Activated CD4-positive, alpha-beta T cell treated with anti-CD3 and anti-CD28 coated beads, Interleukin-2, amount 10 ng/mL, durations not matched to agents 24 days and 14 days (primary cell): ENCODE data around the gene CNTNAP2. TPM values are rescaled to one million over a fixed set of nuclear protein-coding genes. Genes with fewer than 3 reads are reported as not detected.

Experiments used
- DNase-seq: peaks from one replicate; pipeline ENCODE4 v3.0.0; 2022
- H3K27ac Mint-ChIP-seq: one replicate; pipeline ENCODE4 v1.8.0; 2022; ENCODE audit warnings: mild to moderate bottlenecking, mixed read lengths
- H3K27me3 Mint-ChIP-seq: one replicate; pipeline ENCODE4 v1.8.0; 2022; ENCODE audit warnings: mixed read lengths
- H3K36me3 Mint-ChIP-seq: one replicate; pipeline ENCODE4 v1.8.0; 2022; ENCODE audit warnings: low read depth, mild to moderate bottlenecking, mixed read lengths
- H3K4me1 Mint-ChIP-seq: one replicate; pipeline ENCODE4 v1.8.0; 2021; ENCODE audit warnings: mixed read lengths
- H3K4me3 Mint-ChIP-seq: one replicate; pipeline ENCODE4 v1.8.0; 2022; ENCODE audit warnings: mild to moderate bottlenecking, moderate library complexity, mixed read lengths
- H3K9me3 Mint-ChIP-seq: one replicate; pipeline ENCODE4 v1.8.0; 2021; ENCODE audit warnings: mixed read lengths
- intact Hi-C: fragments of 100-400 bp; cut with micrococcal nuclease; formaldehyde crosslinking; loops from one replicate; pipeline ENCODE4 v1.15.1; 2023
- total RNA-seq: library from RNA; stranded (reverse); gene quantifications from 2 replicates; pipeline ENCODE4 v1.2.3, GENCODE V29; 2022

Gene CNTNAP2
- total RNA-seq, 1 donor from 2014 or later = not detected

DNA sequence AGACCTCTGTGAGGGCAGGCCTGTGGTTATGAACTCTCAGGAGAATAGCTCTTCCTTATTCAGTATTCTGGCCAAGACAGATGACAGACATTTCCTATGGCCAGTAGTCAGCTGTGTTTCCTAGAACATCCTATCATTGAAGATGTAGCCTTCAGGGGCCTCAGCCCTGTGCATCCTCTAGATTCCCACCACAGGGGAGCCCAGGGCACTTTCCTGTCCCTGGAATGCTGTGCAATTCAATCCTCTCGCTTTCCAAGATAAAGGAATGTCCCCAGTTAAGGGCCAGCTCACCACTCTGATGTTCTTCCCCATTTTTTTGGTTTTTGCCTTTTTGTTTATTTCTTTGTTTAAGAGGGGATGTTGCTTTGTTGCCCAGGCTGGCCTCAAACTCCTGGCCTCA lies 1895.2 kb downstream of the CNTNAP2 start:
- no peaks in the 10 kb centered on the region for H3K27me3 Mint-ChIP-seq
- intact Hi-C loops = no loop called here
- DNase-seq = no peak
- no peaks in the 10 kb centered on the region for H3K4me1 Mint-ChIP-seq
- no peak overlapping the region for H3K27ac Mint-ChIP-seq
- H3K36me3 Mint-ChIP-seq = no peaks in the 10 kb centered on the region
- no peak overlapping the region for H3K4me3 Mint-ChIP-seq
- no peaks in the 10 kb centered on the region for H3K9me3 Mint-ChIP-seq

DNA sequence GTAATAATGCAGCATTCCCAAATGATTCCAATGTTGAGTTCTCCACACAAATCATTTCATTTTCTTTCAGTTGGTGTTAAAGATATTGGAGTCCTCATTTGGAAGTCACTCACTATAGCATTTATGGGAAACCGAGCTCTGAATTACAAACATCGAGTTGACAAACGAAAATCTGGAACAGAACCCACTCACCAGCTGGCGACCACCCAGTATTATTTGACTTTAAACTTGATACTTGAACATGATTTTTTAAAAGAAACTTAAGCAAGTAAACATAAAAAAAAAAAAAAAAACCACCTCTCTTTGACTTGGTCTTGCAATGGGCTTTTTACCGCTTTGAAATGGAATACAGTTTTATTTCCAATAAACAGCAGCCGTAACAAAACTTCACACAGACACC lies 1897.4 kb downstream of the CNTNAP2 start:
- no peaks in the 10 kb centered on the region for H3K36me3 Mint-ChIP-seq

DNA sequence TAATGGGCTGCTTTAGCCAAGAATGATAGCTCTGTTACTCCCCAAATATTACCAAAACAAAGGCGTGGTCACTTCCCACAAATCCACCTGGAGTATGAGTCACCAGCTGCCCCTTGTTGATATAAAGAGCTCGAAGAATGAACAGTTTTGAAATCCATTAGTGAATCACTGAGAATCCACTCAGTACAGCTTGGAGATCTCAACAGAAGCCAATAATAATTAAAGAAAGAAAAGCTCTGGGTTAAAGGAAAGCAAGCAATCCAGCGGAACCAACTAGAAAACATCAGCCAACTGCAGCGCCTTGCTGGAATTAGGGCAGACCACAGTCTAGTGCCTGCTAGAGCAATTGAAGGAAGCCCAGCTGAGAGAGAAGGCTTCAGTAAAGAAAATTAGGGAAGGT lies 1897.9 kb downstream of the CNTNAP2 start:
- Mint-ChIP-seq H3K9me3 (no peaks in the 10 kb centered on the region), H3K27ac (no peak overlapping the region), H3K4me3 (no peak overlapping the region), H3K4me1 (no peaks in the 10 kb centered on the region), H3K27me3 (no peaks in the 10 kb centered on the region), H3K36me3 (no peaks in the 10 kb centered on the region)
- DNase-seq = no peak
- intact Hi-C loops = no loop called here

More for the DNA sequence above, 1897.4 kb downstream of the CNTNAP2 start:
- DNase-seq = no peak
- intact Hi-C loops = no loop called here
- Mint-ChIP-seq H3K4me1 (no peaks in the 10 kb centered on the region), H3K9me3 (no peaks in the 10 kb centered on the region), H3K27me3 (no peaks in the 10 kb centered on the region), H3K4me3 (no peak overlapping the region), H3K27ac (no peak overlapping the region)

DNA sequence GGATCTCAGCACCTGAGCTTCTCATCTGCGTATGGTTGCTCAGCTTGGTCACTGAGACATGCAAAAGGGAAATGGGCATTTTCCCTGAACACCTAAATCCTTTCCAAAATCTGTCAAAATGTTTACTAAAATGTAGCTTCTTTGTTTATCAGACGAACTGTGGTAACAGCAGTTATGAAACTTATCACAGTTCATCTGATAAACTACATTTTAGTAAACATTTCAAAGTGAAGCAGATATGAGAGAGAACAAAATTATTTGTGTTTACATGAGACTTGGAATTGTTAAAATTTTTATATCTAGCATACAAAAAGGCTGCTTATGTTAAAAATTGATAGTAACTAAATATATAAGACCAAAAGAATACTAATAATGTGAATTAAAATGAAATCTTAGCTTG lies 1900.5 kb downstream of the CNTNAP2 start:
- H3K36me3 Mint-ChIP-seq = no peaks in the 10 kb centered on the region
- no peak overlapping the region for H3K27ac Mint-ChIP-seq
- H3K27me3 Mint-ChIP-seq = no peaks in the 10 kb centered on the region
- intact Hi-C loops = no loop called here
- no peak overlapping the region for H3K4me3 Mint-ChIP-seq
- no peaks in the 10 kb centered on the region for H3K9me3 Mint-ChIP-seq
- H3K4me1 Mint-ChIP-seq = no peaks in the 10 kb centered on the region
- no peak for DNase-seq

DNA sequence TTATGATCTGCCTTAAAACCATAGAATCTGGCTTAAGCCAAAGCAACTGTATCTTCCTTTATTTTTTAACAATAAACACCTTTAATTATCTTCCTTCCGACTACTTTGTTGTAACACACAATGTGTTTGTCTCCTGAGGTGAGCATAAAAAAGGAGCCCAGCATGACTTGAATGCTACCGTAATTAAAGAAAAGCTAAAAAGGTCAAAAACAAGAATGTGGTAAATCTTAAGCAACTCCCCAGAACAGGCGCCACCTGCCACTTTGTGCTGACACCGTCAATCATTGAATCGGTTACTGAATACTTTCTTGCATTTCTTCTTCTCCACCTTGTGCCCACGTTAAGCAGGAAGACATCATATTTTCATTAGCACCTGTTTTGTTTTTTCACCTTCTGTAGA lies 1904.1 kb downstream of the CNTNAP2 start:
- Mint-ChIP-seq H3K4me3 (no peak overlapping the region), H3K36me3 (no peaks in the 10 kb centered on the region), H3K27me3 (no peaks in the 10 kb centered on the region), H3K27ac (no peak overlapping the region), H3K9me3 (no peaks in the 10 kb centered on the region), H3K4me1 (no peaks in the 10 kb centered on the region)
- intact Hi-C loops = no loop called here
- DNase-seq = no peak

DNA sequence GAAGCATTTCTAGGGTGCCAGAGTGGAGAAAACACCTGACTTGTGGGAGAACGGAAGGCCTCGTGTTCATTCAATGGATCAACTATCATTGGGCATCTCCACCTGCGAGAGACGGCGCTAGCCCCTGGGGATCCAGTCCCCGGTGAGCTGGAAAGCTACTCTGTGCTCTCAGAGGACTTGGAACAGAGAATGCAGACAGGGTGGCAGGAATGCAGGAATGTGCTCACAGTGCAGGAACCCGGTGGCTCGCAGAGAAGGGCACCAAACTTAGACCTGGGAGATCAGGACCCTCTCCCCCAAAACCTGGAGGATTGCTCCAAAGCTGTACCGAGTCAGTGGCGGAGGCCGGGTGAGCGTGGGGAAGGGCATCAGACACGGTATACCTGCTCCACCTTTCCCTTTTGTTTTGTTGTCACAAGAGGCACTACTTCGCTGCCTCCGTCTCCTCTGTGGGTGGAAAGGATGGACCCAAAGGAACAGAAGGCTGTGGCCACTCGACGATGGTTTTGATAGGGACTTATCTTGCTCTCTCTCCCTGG lies 1905.0 kb downstream of the CNTNAP2 start:
- Mint-ChIP-seq H3K4me1 (no peaks in the 10 kb centered on the region), H3K36me3 (no peaks in the 10 kb centered on the region), H3K27me3 (no peaks in the 10 kb centered on the region), H3K27ac (no peak overlapping the region), H3K4me3 (no peak overlapping the region), H3K9me3 (no peaks in the 10 kb centered on the region)
- no peak for DNase-seq
- intact Hi-C loops = no loop called here

DNA sequence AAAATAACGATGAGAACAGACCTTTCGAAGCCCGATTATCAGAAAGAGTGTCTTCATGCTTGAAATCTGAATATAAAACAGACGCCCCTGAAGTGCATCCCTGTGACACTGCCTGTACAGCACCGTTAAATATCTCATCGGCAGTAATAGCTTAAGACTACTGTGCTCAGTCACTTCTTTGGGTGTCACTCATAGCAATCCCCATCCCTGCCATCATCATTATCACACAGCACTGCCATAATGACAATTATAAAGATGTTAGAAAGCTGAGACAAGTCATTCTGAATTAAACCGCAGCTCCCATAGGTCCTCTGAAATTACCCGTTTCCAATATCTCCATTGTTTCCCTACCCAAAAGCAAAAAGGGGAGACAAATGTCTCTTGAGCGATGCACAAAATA lies 1906.2 kb downstream of the CNTNAP2 start:
- intact Hi-C loops = no loop called here
- Mint-ChIP-seq H3K27me3 (no peaks in the 10 kb centered on the region), H3K4me3 (no peak overlapping the region), H3K27ac (no peak overlapping the region), H3K36me3 (no peaks in the 10 kb centered on the region), H3K4me1 (no peaks in the 10 kb centered on the region), H3K9me3 (no peaks in the 10 kb centered on the region)
- no peak for DNase-seq

DNA sequence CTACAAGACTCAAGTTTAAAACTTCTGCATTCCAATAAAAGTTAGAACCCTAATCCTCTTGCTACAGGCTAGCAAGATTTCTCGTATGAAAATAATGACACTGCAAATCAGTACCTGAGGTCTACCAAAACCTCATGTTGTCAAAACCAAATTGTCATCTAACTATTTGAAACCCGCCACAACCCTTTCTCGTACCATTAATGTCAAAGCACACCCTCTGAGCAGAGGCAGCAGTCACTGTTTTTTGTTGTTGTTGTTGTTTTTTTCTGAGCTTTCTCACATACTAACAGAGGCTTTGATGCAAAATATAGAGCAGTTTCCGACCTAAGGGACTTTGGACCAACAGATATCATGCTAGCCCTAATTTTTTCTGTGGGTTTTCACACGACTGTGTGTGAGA lies 1910.1 kb downstream of the CNTNAP2 start:
- DNase-seq = no peak
- Mint-ChIP-seq H3K4me1 (no peaks in the 10 kb centered on the region), H3K27me3 (no peaks in the 10 kb centered on the region), H3K9me3 (no peaks in the 10 kb centered on the region), H3K36me3 (no peaks in the 10 kb centered on the region), H3K27ac (no peak overlapping the region), H3K4me3 (no peak overlapping the region)
- intact Hi-C loops = no loop called here

DNA sequence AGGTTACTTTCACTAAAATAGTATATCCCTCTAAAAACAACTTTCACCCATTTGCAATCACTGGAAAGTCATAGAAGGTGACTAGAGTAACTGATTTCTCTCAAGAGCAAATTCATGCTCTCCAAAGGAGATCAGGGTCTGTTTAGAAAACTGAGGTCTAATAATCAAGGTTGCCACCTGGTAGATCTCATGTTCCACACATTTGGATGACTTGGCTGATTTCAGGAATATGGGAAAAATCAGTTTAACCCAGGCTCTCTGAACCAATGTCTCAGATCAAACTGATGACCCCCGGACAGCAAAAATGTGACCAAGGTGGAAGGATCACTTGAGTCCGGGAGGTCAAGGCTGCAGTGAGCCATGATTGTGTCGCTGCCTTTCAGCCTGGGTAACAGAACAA lies 1911.6 kb downstream of the CNTNAP2 start:
- Mint-ChIP-seq H3K4me1 (no peaks in the 10 kb centered on the region), H3K27ac (no peak overlapping the region), H3K9me3 (no peaks in the 10 kb centered on the region), H3K36me3 (no peaks in the 10 kb centered on the region), H3K27me3 (no peaks in the 10 kb centered on the region), H3K4me3 (no peak overlapping the region)
- intact Hi-C loops = no loop called here
- no peak for DNase-seq

DNA sequence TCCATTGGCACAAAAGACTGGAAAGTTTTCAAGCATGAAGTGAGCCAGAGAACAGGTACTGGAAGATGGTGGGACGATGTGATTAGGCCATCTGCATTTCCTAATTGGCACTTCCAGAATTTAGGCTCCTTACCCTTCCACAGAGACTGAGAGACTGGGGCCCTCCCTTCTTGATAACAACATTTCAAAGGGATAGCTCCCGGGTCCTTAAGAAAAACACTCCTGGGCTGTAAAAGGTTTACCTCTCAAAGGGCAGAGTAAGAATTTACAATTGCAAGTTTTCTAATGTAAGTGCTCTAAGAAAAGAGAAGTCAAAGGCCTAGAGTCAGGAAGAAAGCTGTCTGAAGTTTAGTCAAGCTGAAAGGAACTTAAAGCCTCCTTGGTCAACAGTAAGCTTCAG lies 1914.4 kb downstream of the CNTNAP2 start:
- no peak overlapping the region for H3K4me3 Mint-ChIP-seq
- H3K36me3 Mint-ChIP-seq = no peaks in the 10 kb centered on the region
- H3K27ac Mint-ChIP-seq = no peak overlapping the region
- H3K27me3 Mint-ChIP-seq = no peaks in the 10 kb centered on the region
- intact Hi-C loops = no loop called here
- H3K4me1 Mint-ChIP-seq = no peaks in the 10 kb centered on the region
- no peaks in the 10 kb centered on the region for H3K9me3 Mint-ChIP-seq
- DNase-seq = no peak

DNA sequence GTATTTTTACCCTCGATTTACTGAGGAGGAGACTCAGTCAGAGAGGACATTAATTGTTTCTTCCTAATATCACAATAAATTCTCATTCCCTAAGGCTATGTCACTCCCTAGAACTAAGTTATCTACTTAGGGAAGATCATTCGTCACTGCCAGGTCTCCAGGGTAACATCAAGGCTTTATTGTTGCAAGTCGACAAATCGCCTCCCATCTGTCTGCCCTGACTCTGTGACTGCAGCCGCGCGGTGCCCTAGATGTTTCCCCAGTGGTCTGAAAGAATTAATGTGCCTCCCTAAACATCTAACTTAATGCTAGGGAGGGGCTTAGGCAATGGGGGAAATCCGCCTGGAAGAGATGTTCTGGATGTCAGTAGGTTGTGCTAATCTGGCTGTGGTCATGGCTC lies 1915.2 kb downstream of the CNTNAP2 start:
- no peaks in the 10 kb centered on the region for H3K36me3 Mint-ChIP-seq
- H3K4me1 Mint-ChIP-seq = no peaks in the 10 kb centered on the region
- intact Hi-C loops = no loop called here
- no peak for DNase-seq
- no peak overlapping the region for H3K4me3 Mint-ChIP-seq
- H3K27me3 Mint-ChIP-seq = no peaks in the 10 kb centered on the region
- H3K9me3 Mint-ChIP-seq = no peaks in the 10 kb centered on the region
- H3K27ac Mint-ChIP-seq = no peak overlapping the region

DNA sequence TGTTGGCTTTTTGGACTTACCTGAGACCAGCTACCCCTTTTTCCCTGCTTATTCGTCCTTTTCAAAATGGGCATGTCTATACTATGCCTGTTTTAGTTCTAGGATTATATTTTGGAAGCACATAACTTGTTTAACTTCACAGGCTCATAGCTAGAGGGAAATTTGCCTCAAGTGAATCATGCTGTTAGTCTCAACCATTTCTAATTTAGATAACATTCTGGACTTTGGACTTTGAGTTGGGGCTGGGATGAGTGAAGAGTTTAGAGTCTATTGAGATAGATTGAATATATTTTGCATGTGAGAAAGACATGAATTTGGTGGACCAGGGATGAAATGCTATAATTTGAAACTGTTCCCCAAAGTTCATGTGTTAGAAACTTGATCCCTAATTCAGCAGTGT lies 1919.3 kb downstream of the CNTNAP2 start:
- intact Hi-C loops = no loop called here
- Mint-ChIP-seq H3K4me3 (no peak overlapping the region), H3K9me3 (no peaks in the 10 kb centered on the region), H3K27ac (no peak overlapping the region), H3K36me3 (no peaks in the 10 kb centered on the region), H3K27me3 (no peaks in the 10 kb centered on the region), H3K4me1 (no peaks in the 10 kb centered on the region)
- no peak for DNase-seq

DNA sequence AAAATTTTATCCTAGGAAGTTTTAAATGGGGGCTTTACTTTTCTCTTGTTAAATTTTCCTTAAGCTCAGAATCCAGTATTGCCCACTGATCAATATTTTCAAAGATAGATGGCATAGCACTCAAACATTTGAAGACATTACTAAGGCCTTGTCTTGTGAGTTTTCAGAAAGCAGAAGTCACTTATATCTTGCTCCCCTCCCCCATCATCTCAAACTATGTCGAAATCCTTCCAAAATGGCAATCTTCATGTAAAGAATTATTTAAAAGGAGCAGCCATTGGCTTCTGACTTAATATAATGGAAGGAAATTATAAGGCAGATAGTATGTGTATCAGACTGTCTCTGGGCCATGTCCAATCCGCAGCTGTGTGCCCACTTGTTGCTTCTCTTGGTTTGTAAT lies 1920.4 kb downstream of the CNTNAP2 start:
- H3K4me3 Mint-ChIP-seq = no peak overlapping the region

DNA sequence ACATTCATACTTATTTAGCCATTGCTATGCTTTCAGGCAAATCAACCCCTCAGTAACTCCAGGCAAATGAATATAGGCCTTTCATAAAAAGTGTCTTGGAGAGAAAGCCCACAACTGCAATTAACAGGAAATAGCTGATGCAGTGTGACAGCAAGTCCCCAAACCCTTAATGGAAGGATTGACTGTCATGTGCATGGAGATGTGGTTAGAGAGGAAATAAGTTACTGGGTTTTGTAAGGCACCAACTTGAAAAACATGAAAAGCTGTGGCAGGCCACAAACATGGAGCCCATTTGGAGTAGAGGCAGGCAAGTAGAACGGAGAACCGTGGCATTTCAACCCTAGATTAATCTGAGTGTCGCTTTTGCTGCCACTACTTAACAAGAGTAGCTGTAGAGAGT lies 1924.6 kb downstream of the CNTNAP2 start:
- no peaks in the 10 kb centered on the region for H3K4me1 Mint-ChIP-seq
- no peaks in the 10 kb centered on the region for H3K9me3 Mint-ChIP-seq
- no peaks in the 10 kb centered on the region for H3K36me3 Mint-ChIP-seq
- H3K27ac Mint-ChIP-seq = no peak overlapping the region
- DNase-seq = no peak
- H3K4me3 Mint-ChIP-seq = no peak overlapping the region
- intact Hi-C loops = no loop called here
- H3K27me3 Mint-ChIP-seq = no peaks in the 10 kb centered on the region

More for the DNA sequence above, 1920.4 kb downstream of the CNTNAP2 start:
- intact Hi-C loops = no loop called here
- Mint-ChIP-seq H3K27ac (no peak overlapping the region), H3K4me1 (no peaks in the 10 kb centered on the region), H3K27me3 (no peaks in the 10 kb centered on the region), H3K36me3 (no peaks in the 10 kb centered on the region), H3K9me3 (no peaks in the 10 kb centered on the region)
- DNase-seq = no peak

DNA sequence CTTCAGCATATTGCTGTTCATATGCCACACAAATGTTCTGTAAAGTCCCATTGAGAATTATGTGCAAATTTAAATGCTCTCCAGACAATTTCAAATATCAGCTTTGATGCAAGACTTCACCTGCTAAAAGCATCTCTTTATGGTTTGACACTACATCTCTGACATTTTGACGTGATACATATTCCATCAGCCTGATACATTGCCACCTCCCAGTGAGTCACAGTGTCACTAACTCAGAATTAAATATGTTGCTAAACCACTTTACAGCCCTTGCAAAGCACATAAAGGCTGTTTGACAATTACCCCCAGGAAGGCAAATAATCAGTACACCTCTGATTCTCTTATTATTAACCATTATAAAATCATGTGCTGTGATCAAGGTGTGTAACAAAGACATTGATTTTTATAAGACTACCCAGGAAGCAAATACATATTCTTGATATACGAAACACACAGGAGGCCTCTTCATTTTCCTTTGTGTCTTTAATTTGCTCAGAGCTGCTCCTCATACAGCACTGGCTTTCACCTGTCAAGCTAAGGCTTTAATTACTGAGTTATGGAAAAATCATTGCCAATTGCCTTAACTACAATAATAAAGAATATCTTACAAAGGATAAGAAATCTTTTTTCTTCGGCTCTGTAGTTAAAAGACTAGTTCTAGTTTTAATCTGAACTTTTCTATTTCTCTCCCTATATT lies 1926.5 kb downstream of the CNTNAP2 start:
- DNase-seq = no peak
- H3K4me1 Mint-ChIP-seq = no peaks in the 10 kb centered on the region
- H3K27ac Mint-ChIP-seq = no peak overlapping the region
- intact Hi-C loops = no loop called here
- H3K36me3 Mint-ChIP-seq = no peaks in the 10 kb centered on the region
- H3K4me3 Mint-ChIP-seq = no peak overlapping the region
- H3K27me3 Mint-ChIP-seq = no peaks in the 10 kb centered on the region
- H3K9me3 Mint-ChIP-seq = no peaks in the 10 kb centered on the region
